Pancreas (tissue), 10 donors: ENCODE measurements around the gene IL1RAPL2. TPM values are rescaled to one million over a fixed set of nuclear protein-coding genes. Genes with fewer than 3 reads are reported as not detected.
A peak's percentile ranks its signal among the peaks of the same experiment; 100 is the strongest.

Source experiments
- ATAC-seq, 4 donors: fragments of 200-7000 bp; cut with Tn5 transposase; one replicate each; pipeline versions ENCODE4 v1.8.0 to v1.9.1; 2020; ENCODE audit warnings: mild to moderate bottlenecking in 4 of 4, moderate library complexity in 4 of 4
- DNase-seq, 6 donors: peaks; one replicate each; pipeline ENCODE4 v3.0.0-alpha.2; 2020
- FAIRE-seq: peaks from 2 replicates; lab custom pipeline; 2012; peaks lifted over from hg19 to GRCh38; lab: Jason Lieb, UNC
- H3K27ac ChIP-seq, 4 donors: fragments of 200-600 bp; sonication (generic); 1 replicate in 3 of 4; 2 replicates in 1 of 4; pipeline versions ENCODE4 v1.5.0 to v1.8.0; 2020
- H3K27me3 ChIP-seq, 4 donors: fragments of 200-600 bp; one replicate each; pipeline ENCODE4 v1.8.0; 2021
- H3K36me3 ChIP-seq, 3 donors: fragments of 200-600 bp; sonication (generic) in 1 of 3; one replicate each; pipeline versions ENCODE4 v1.5.0 to v1.8.0; 2020 to 2021
- H3K4me1 ChIP-seq, 3 donors: fragments of 200-600 bp; one replicate each; pipeline ENCODE4 v1.8.0; 2021
- H3K4me3 ChIP-seq, 4 donors: fragments of 200-600 bp; sonication (generic) in 2 of 4; one replicate each; pipeline versions ENCODE4 v1.5.0 to v1.8.0; 2020 to 2021
- H3K9me3 ChIP-seq, 4 donors: fragments of 200-600 bp; one replicate each; pipeline ENCODE4 v1.8.0; 2021
- CTCF ChIP-seq, 4 donors: fragments of 200-600 bp; sonication (generic) in 3 of 4; IDR thresholded peaks; one replicate each; pipeline versions ENCODE4 v1.5.0 to v1.8.0; 2021; ENCODE audit warnings: antibody characterized with exemption in 4 of 4
- WGBS, 2 donors: extraction: QIAGEN DNeasy Blood & Tissue Kit; methylation state at CpG; one replicate each; pipeline ENCODE4 v1.1.7; 2013; 5-methylcytosine and 5-hydroxymethylcytosine counted together
- intact Hi-C, 3 donors: fragments of 100-400 bp; cut with DNase I; formaldehyde crosslinking; loops; one replicate each; pipeline versions ENCODE4 v1.11.1 to v1.14.2; 2022
- polyA plus RNA-seq, 2 donors: library from polyadenylated mRNA; stranded (reverse); fragments of 200-250 nt; gene quantifications; one replicate each; pipeline ENCODE4 v1.2.3, GENCODE V29; 2013
- total RNA-seq, 6 donors: library from RNA; stranded (reverse); fragmentation: NEBNext Ultra II Directional in 4 of 6; extraction: Animal tissue kit (Norgen Biotek cat#: 25700) in 4 of 6; gene quantifications; one replicate each; pipeline versions ENCODE4 v1.2.1 to v1.2.4, GENCODE V29; 2021 to 2023
- donor health status: healthy with polysubstance abuse.
- donor health status: DM: no; HTN: no; CAD: no; lungs with moderate emphysema.
- donor health status: DM: no; HTN: no; CAD: no.
- donor health status: control.
- donor health status: control.
- donor health status: Bipolar disorder and iron deficiency.
- donor health status: DM: yes; HTN: yes; CAD: no.
- donor health status: DM: no; HTN: no; CAD: no.
- donor health status: DM: no; HTN: no; CAD: no.
- donor health status: DM: yes; HTN: yes; CAD: no.

The IL1RAPL2 gene
- total and polyA plus RNA-seq, 8 donors: 0.09 TPM; not detected in 7

DNA sequence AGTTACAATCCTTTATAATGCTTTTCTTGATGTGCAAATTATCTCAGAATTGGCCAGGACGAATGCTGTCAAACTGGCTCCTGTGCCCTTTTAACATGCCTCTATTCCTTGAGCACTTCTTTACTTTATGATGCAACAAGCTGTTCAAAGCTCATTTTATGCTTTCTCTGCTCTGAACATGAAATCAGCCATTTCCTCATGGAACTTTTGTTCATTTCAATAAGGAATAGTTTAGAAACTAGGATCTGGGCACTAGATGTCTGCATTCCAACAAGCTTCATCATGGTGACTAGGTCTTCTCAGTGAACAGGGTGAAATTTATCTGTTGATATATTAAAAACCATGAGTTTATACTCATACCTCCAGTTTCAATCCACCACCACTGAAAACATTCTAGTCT is 741.8 kb downstream of the IL1RAPL2 start:
- DNase-seq (no peak), FAIRE-seq (no peak), ATAC-seq (no peak)
- intact Hi-C loops: no loop called here
- Histone ChIP-seq H3K36me3 (no peaks in the 10 kb centered on the region), H3K9me3 (no peaks in the 10 kb centered on the region), H3K27me3 (peaks cover 0 to 10% (median 2%) of the 10 kb centered on the region in 4 donors), H3K4me3 (no peak overlapping the region), H3K27ac (no peak overlapping the region), H3K4me1 (no peaks in the 10 kb centered on the region)
- WGBS, 2 donors: 24 to 32% methylated on average over 1 of the region's 1 CpG
- no peak for TF ChIP-seq CTCF (IDR thresholded peaks at IDR 0.05)

- intact Hi-C loops: no loop called here
- Histone ChIP-seq H3K27ac (no peak overlapping the region), H3K4me3 (no peak overlapping the region), H3K27me3 (peaks cover 0 to 3% (median 2%) of the 10 kb centered on the region in 4 donors), H3K36me3 (no peaks in the 10 kb centered on the region), H3K9me3 (no peaks in the 10 kb centered on the region), H3K4me1 (no peaks in the 10 kb centered on the region)
- ATAC-seq (no peak), FAIRE-seq (no peak), DNase-seq (no peak)
- TF ChIP-seq CTCF (IDR thresholded peaks at IDR 0.05): no peak
- 32 to 36% methylated on average over 1 of the region's 1 CpG for WGBS, 2 donors
Measured at GRCh38 chrX:105313596-105313995, 747.6 kb downstream of the IL1RAPL2 start.

DNA sequence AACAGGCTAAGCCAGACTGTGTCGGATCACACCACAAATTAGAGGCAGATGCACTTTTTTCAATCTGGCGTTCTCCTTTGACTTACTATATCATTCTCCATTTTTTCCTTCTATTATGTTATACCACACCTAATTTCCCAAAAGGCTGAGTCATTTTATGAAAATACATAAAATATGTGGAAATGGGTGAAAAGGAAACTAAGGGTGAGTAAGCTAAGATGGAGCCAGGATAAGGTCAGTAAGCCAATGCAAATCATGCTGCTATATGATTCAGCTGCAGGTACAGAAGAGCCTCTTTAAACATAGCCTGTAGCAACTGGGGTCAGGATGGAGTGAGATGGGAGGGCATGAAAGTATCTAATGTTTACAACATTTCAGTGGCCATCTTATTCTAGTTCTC is 748.5 kb downstream of the IL1RAPL2 start:
- WGBS, 2 donors: 68 to 78% methylated on average over 2 of the region's 2 CpGs
- no peaks in the 10 kb centered on the region for H3K4me1 ChIP-seq
- no peak for ATAC-seq
- no peaks in the 10 kb centered on the region for H3K36me3 ChIP-seq
- H3K27me3 ChIP-seq: peaks cover 0 to 3% (median 2%) of the 10 kb centered on the region in 4 donors
- H3K9me3 ChIP-seq: no peaks in the 10 kb centered on the region
- DNase-seq: no peak
- intact Hi-C loops: no loop called here
- no peak overlapping the region for H3K4me3 ChIP-seq
- no peak overlapping the region for H3K27ac ChIP-seq
- no peak for FAIRE-seq
- no peak for TF ChIP-seq CTCF (IDR thresholded peaks at IDR 0.05)

- FAIRE-seq: no peak
- H3K36me3 ChIP-seq: no peaks in the 10 kb centered on the region
- H3K27ac ChIP-seq: no peak overlapping the region
- no peak for TF ChIP-seq CTCF (IDR thresholded peaks at IDR 0.05)
- no peak for ATAC-seq
- intact Hi-C loops: no loop called here
- H3K4me3 ChIP-seq: no peak overlapping the region
- no peak for DNase-seq
- no peaks in the 10 kb centered on the region for H3K9me3 ChIP-seq
- no peaks in the 10 kb centered on the region for H3K4me1 ChIP-seq
- peaks cover 0 to 3% (median 2%) of the 10 kb centered on the region in 4 donors for H3K27me3 ChIP-seq
- WGBS, 2 donors: 55 to 69% methylated on average over 1 of the region's 1 CpG
Measured at GRCh38 chrX:105315248-105315647, 749.2 kb downstream of the IL1RAPL2 start.

DNA sequence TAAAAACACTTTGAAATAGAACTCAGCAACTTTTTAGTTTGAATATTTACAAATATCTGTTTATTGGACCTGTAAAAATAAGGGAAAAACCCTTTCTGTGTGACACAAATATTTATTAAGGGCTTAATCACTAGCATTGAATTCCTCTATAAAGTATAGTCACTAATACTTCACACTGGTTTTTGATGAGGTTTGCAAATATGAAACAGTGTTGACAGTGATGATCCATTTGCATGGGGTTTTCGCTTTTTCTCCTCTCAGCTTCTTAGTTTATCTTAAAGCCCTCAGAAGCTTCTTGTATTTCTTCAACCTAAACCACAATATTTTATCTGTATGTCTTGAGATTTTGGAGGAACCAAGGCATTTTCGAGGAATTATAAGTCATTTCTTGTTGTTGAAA is 751.1 kb downstream of the IL1RAPL2 start:
- Histone ChIP-seq H3K4me1 (no peaks in the 10 kb centered on the region), H3K27ac (no peak overlapping the region), H3K4me3 (no peak overlapping the region), H3K27me3 (peaks cover 0 to 3% (median 0%) of the 10 kb centered on the region in 4 donors), H3K36me3 (no peaks in the 10 kb centered on the region), H3K9me3 (no peaks in the 10 kb centered on the region)
- FAIRE-seq (peak; percentile 54), DNase-seq (no peak), ATAC-seq (no peak)
- intact Hi-C loops: no loop called here
- no peak for TF ChIP-seq CTCF (IDR thresholded peaks at IDR 0.05)
- WGBS, 2 donors: 56 to 63% methylated on average over 2 of the region's 2 CpGs
